ENCODE data around the gene CYP2U1.
"Not testable (repeated sequence)": the region's sequence is repeated elsewhere in the genome, so short reads cannot be mapped to it uniquely, and the experiment has no call there.

CYP2U1 gene

GRCh38 chr4:107901213-107901934 lies 30.0 kb upstream of the CYP2U1 start:
- no peak overlapping the region for H2AFZ ChIP-seq
- H3K79me2 ChIP-seq: no peaks in the 10 kb centered on the region
- no peak overlapping the region for H3K27ac ChIP-seq
- no peak for TF ChIP-seq CTCF (IDR thresholded peaks at IDR 0.05)
- H3K9ac ChIP-seq: no peak overlapping the region
- H3K4me2 ChIP-seq (ENCODE audit: low read length): no peak overlapping the region
- no peak overlapping the region for H3K4me3 ChIP-seq (ENCODE audit: low read depth, low read length)
- no peaks in the 10 kb centered on the region for H3K27me3 ChIP-seq (ENCODE audit: control insufficient read depth, insufficient read depth, low read length)
- no peaks in the 10 kb centered on the region for H3K4me1 ChIP-seq
- no peaks in the 10 kb centered on the region for H3K9me3 ChIP-seq (ENCODE audit: control insufficient read depth, low read length)
- H3K36me3 ChIP-seq (ENCODE audit: control insufficient read depth, insufficient read depth, low read length): no peaks in the 10 kb centered on the region

- Histone ChIP-seq H3K79me2 (no peaks in the 10 kb centered on the region), H3K27ac (no peak overlapping the region), H2AFZ (no peak overlapping the region), H3K36me3 (ENCODE audit: control insufficient read depth, insufficient read depth, low read length) (no peaks in the 10 kb centered on the region), H3K4me3 (ENCODE audit: low read depth, low read length) (no peak overlapping the region), H3K4me2 (ENCODE audit: low read length) (no peak overlapping the region), H3K9me3 (ENCODE audit: control insufficient read depth, low read length) (no peaks in the 10 kb centered on the region), H3K27me3 (ENCODE audit: control insufficient read depth, insufficient read depth, low read length) (no peaks in the 10 kb centered on the region), H3K4me1 (no peaks in the 10 kb centered on the region), H3K9ac (no peak overlapping the region)
- TF ChIP-seq CTCF (IDR thresholded peaks at IDR 0.05): no peak
Measured at GRCh38 chr4:107902715-107903114, 28.6 kb upstream of the CYP2U1 start.

- not testable (repeated sequence) for H3K36me3 ChIP-seq (ENCODE audit: control insufficient read depth, insufficient read depth, low read length); H3K27me3 ChIP-seq (ENCODE audit: control insufficient read depth, insufficient read depth, low read length); H3K27ac ChIP-seq; H2AFZ ChIP-seq; H3K79me2 ChIP-seq; H3K4me1 ChIP-seq; H3K9me3 ChIP-seq (ENCODE audit: control insufficient read depth, low read length); H3K4me2 ChIP-seq (ENCODE audit: low read length); H3K4me3 ChIP-seq (ENCODE audit: low read depth, low read length); H3K9ac ChIP-seq
Measured at GRCh38 chr4:107905082-107905481, 26.3 kb upstream of the CYP2U1 start.

- H3K27me3 ChIP-seq (ENCODE audit: control insufficient read depth, insufficient read depth, low read length): no peaks in the 10 kb centered on the region
- no peak overlapping the region for H3K4me3 ChIP-seq (ENCODE audit: low read depth, low read length)
- no peaks in the 10 kb centered on the region for H3K36me3 ChIP-seq (ENCODE audit: control insufficient read depth, insufficient read depth, low read length)
- no peaks in the 10 kb centered on the region for H3K79me2 ChIP-seq
- no peak overlapping the region for H3K27ac ChIP-seq
- no peaks in the 10 kb centered on the region for H3K9me3 ChIP-seq (ENCODE audit: control insufficient read depth, low read length)
- no peak overlapping the region for H2AFZ ChIP-seq
- no peaks in the 10 kb centered on the region for H3K4me1 ChIP-seq
- no peak for TF ChIP-seq CTCF (IDR thresholded peaks at IDR 0.05)
- H3K9ac ChIP-seq: no peak overlapping the region
- no peak overlapping the region for H3K4me2 ChIP-seq (ENCODE audit: low read length)
Measured at GRCh38 chr4:107906458-107907100, 24.8 kb upstream of the CYP2U1 start.

- H3K4me1 ChIP-seq: no peaks in the 10 kb centered on the region
- H3K36me3 ChIP-seq (ENCODE audit: control insufficient read depth, insufficient read depth, low read length): no peaks in the 10 kb centered on the region
- no peak overlapping the region for H3K9ac ChIP-seq
- no peak overlapping the region for H3K4me3 ChIP-seq (ENCODE audit: low read depth, low read length)
- H3K79me2 ChIP-seq: no peaks in the 10 kb centered on the region
- H3K27me3 ChIP-seq (ENCODE audit: control insufficient read depth, insufficient read depth, low read length): no peaks in the 10 kb centered on the region
- H3K9me3 ChIP-seq (ENCODE audit: control insufficient read depth, low read length): no peaks in the 10 kb centered on the region
- no peak overlapping the region for H3K27ac ChIP-seq
- H2AFZ ChIP-seq: no peak overlapping the region
- TF ChIP-seq CTCF (IDR thresholded peaks at IDR 0.05): no peak
- no peak overlapping the region for H3K4me2 ChIP-seq (ENCODE audit: low read length)
Measured at GRCh38 chr4:107908377-107908776, 23.0 kb upstream of the CYP2U1 start.
